ENCODE results near the gene WRNIP1.

WRNIP1 gene

DNA sequence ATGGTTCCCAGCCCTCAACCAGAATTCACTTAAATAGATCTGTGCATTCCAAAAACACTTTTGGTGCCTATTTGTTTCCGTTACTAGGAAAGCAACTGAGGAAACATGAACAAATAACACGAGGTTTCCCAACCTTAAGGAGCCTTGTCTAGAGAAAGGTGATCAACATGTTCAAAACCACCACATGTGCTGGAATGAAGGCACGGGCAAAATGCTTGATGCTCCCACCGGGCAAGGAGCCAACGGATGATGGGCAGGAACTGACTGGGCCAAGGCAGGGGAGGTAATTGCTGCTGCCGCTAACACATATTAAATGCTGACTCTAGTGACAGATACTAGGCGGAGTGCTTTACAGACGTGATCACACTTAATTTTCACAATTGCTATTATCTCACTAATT lies 17.0 kb upstream of the WRNIP1 start:
- Mint-ChIP-seq H3K4me1 (peaks cover 3 to 7% of the 10 kb centered on the region in 2 donors), H3K9me3 (no peaks in the 10 kb centered on the region), H3K36me3 (no peaks in the 10 kb centered on the region), H3K27ac (no peak overlapping the region), H3K4me3 (no peak overlapping the region), H3K27me3 (peaks cover 12 to 14% of the 10 kb centered on the region in 2 donors)
- ATAC-seq (replicated peaks) (no peak), DNase-seq (no peak)

DNA sequence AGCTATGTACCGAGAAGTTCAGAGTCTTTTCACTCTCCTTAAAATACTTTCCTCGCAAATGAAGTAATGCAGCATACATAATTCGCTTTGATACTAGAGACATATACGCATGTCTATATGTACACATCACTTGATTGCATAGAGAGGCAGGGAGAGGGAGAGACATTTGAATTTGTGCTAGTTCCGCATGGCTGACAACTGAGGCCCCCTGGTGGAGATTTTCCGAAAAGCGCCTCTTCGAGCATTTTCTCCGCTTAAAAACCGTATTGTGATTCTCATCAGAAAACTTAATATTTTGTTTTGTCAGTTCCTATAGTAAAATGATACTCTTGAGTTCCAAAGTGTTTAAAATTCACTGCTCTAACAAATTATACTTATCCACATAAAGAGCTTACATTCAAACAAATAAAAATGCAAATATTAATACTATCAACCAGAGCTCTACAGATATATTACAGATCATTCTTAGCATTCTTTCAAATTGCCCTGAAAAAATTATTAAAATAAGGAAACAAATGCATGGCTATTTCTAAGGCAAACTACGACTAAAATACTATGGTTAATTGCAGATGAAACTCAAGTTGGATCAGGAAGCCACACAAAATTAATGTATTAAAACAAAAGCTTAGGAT lies 15.1 kb upstream of the WRNIP1 start:
- ATAC-seq (replicated peaks) (peak; percentile 42 to 43), DNase-seq (peak; percentile 23)
- no peaks in the 10 kb centered on the region for H3K9me3 Mint-ChIP-seq
- peaks cover 12 to 21% of the 10 kb centered on the region in 2 donors for H3K27me3 Mint-ChIP-seq
- no peak overlapping the region for H3K27ac Mint-ChIP-seq
- H3K36me3 Mint-ChIP-seq: no peaks in the 10 kb centered on the region
- H3K4me3 Mint-ChIP-seq: no peak overlapping the region
- peaks cover 3 to 7% of the 10 kb centered on the region in 2 donors for H3K4me1 Mint-ChIP-seq

DNA sequence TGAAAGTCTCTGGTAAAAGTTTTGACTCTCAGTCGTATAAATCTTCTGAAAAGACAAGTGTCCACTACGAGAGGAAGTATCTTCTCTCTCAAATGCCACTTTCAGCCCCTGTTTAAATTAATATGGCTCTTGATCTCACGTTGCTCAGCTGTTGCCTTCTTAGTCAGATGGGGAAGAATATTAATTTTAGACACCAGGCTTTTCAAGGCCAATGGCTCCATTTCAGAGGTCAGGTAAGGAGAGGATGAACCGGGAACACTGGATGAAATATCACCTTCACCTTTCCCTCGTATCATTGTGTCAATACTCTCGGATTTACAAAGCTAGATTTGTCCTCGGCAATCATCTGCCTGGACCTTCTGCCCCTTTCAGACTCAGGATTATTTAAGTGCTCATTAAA lies 14.4 kb upstream of the WRNIP1 start, which contains the start of gene MYLK4:
Gene MYLK4 (minus strand): TSS at position 91 of the 400 bp plus-strand sequence. CDS start 1,628 bp downstream, outside the sequence.
- DNase-seq (no peak), ATAC-seq (replicated peaks) (no peak)
- Mint-ChIP-seq H3K4me3 (no peak within 1 kb of the TSS), H3K9me3 (no peaks in the 10 kb centered on the region), H3K27ac (no peak within 1 kb of the TSS), H3K4me1 (peaks cover 3 to 7% of the 10 kb centered on the region in 2 donors), H3K27me3 (peaks cover 12 to 24% of the 10 kb centered on the region in 2 donors), H3K36me3 (no peaks in the 10 kb centered on the region)

DNA sequence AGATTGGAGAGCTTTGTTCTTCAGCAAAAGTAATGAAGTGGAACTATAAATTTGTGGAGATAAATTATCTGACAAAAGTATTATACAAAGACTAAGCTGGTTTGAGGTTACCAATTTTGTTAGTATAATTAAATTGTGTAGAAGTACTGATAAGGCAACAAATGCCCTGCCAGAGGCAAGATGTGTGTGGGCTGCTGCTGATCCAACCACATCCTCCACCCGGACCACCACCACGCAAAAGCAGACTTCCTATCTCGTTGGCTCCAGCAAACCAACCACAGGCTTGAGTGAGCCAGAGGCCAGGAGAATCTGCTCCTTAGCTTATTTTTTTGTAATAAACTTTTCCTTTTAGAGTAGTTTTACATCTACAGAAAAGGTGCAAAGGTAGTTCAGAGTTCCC lies 13.3 kb upstream of the WRNIP1 start:
- DNase-seq: no peak
- H3K27me3 Mint-ChIP-seq: peaks cover 12 to 24% of the 10 kb centered on the region in 2 donors

GRCh38 chr6:2752477-2753109 lies 12.6 kb upstream of the WRNIP1 start:
- no peaks in the 10 kb centered on the region for H3K36me3 Mint-ChIP-seq
- H3K9me3 Mint-ChIP-seq: no peaks in the 10 kb centered on the region
- H3K4me1 Mint-ChIP-seq: peaks cover 3 to 7% of the 10 kb centered on the region in 2 donors
- no peak overlapping the region for H3K4me3 Mint-ChIP-seq
- ATAC-seq (replicated peaks) (no peak), DNase-seq (no peak)
- H3K27ac Mint-ChIP-seq: no peak overlapping the region
- peaks cover 12 to 24% of the 10 kb centered on the region in 2 donors for H3K27me3 Mint-ChIP-seq

More for the DNA sequence above, 13.3 kb upstream of the WRNIP1 start:
- H3K27ac Mint-ChIP-seq: no peak overlapping the region
- H3K4me1 Mint-ChIP-seq: peaks cover 3 to 7% of the 10 kb centered on the region in 2 donors
- no peak for ATAC-seq (replicated peaks)
- H3K4me3 Mint-ChIP-seq: no peak overlapping the region
- H3K9me3 Mint-ChIP-seq: no peaks in the 10 kb centered on the region
- no peaks in the 10 kb centered on the region for H3K36me3 Mint-ChIP-seq

- H3K9me3 Mint-ChIP-seq: no peaks in the 10 kb centered on the region
- DNase-seq (no peak), ATAC-seq (replicated peaks) (no peak)
- no peaks in the 10 kb centered on the region for H3K36me3 Mint-ChIP-seq
- no peak overlapping the region for H3K27ac Mint-ChIP-seq
- peaks cover 3 to 7% of the 10 kb centered on the region in 2 donors for H3K4me1 Mint-ChIP-seq
- H3K4me3 Mint-ChIP-seq: no peak overlapping the region
- H3K27me3 Mint-ChIP-seq: peaks cover 12 to 24% of the 10 kb centered on the region in 2 donors
These were observed 12.1 kb upstream of the WRNIP1 start for GRCh38 chr6:2753110-2753489.

DNA sequence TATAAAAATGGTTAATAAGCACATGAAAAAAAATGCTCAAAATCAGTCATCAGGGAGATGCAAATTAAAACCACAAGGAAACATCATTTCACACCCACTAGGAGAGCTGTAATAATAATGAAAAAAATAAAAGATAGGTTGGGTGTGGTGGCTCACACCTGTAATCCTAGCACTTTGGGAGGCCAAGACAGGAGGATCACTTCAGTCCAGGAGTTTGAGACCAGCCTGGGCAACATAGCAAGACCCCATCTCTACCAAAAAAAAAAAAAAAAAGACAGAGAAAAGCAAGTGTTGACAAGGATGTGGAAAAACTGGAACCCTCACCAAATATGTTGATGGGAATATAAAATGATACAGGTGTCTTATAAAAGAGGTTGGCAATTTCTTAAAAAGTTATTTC lies 11.4 kb upstream of the WRNIP1 start:
- H3K4me3 Mint-ChIP-seq: no peak overlapping the region
- H3K36me3 Mint-ChIP-seq: no peaks in the 10 kb centered on the region
- ATAC-seq (replicated peaks) (no peak), DNase-seq (no peak)
- H3K4me1 Mint-ChIP-seq: peaks cover 3 to 7% of the 10 kb centered on the region in 2 donors
- peaks cover 12 to 24% of the 10 kb centered on the region in 2 donors for H3K27me3 Mint-ChIP-seq
- H3K9me3 Mint-ChIP-seq: no peaks in the 10 kb centered on the region
- no peak overlapping the region for H3K27ac Mint-ChIP-seq

GRCh38 chr6:2754393-2754792 lies 10.8 kb upstream of the WRNIP1 start:
- Mint-ChIP-seq H3K4me1 (peaks cover 3 to 7% of the 10 kb centered on the region in 2 donors), H3K9me3 (no peaks in the 10 kb centered on the region), H3K27ac (no peak overlapping the region), H3K4me3 (no peak overlapping the region), H3K36me3 (no peaks in the 10 kb centered on the region), H3K27me3 (peaks cover 12 to 24% of the 10 kb centered on the region in 2 donors)
- DNase-seq (no peak), ATAC-seq (replicated peaks) (no peak)

GRCh38 chr6:2754911-2755310 lies 10.3 kb upstream of the WRNIP1 start:
- DNase-seq (no peak), ATAC-seq (replicated peaks) (no peak)
- peaks cover 10 to 24% of the 10 kb centered on the region in 2 donors for H3K27me3 Mint-ChIP-seq

DNA sequence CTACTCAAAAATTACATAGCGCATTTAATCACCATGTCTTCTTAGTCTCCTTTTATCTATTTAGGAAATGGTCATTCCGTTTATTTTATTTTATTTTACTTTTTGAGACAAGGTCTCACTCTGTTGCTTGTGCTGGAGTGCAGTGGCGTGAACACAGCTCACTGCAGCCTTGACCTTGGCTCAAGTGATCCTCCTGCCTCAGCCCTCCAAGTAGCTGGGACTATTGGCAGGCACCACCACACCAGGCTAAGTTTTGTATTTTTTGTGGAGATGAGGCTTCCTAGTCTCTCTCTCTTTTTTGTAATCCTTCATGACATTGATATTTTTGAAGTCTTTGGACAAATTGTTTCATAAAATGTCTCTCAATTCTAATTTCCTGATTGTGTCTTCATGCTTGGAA lies 9.7 kb upstream of the WRNIP1 start:
- Mint-ChIP-seq H3K27ac (no peak overlapping the region), H3K27me3 (peaks cover 10 to 21% of the 10 kb centered on the region in 2 donors), H3K4me1 (no peaks in the 10 kb centered on the region), H3K9me3 (no peaks in the 10 kb centered on the region), H3K4me3 (no peak overlapping the region), H3K36me3 (no peaks in the 10 kb centered on the region)
- DNase-seq: no peak
- ATAC-seq (replicated peaks): no peak

More at GRCh38 chr6:2754911-2755310, 10.3 kb upstream of the WRNIP1 start:
- Mint-ChIP-seq H3K4me1 (peaks cover under 1 to 3% of the 10 kb centered on the region in 2 donors), H3K4me3 (no peak overlapping the region), H3K36me3 (no peaks in the 10 kb centered on the region), H3K9me3 (no peaks in the 10 kb centered on the region), H3K27ac (no peak overlapping the region)

GRCh38 chr6:2756241-2756640 lies 9.0 kb upstream of the WRNIP1 start:
- Mint-ChIP-seq H3K4me3 (no peak overlapping the region), H3K27ac (no peak overlapping the region), H3K27me3 (peaks cover 5 to 13% of the 10 kb centered on the region in 2 donors), H3K9me3 (no peaks in the 10 kb centered on the region), H3K4me1 (no peaks in the 10 kb centered on the region), H3K36me3 (no peaks in the 10 kb centered on the region)
- DNase-seq (no peak), ATAC-seq (replicated peaks) (no peak)

DNA sequence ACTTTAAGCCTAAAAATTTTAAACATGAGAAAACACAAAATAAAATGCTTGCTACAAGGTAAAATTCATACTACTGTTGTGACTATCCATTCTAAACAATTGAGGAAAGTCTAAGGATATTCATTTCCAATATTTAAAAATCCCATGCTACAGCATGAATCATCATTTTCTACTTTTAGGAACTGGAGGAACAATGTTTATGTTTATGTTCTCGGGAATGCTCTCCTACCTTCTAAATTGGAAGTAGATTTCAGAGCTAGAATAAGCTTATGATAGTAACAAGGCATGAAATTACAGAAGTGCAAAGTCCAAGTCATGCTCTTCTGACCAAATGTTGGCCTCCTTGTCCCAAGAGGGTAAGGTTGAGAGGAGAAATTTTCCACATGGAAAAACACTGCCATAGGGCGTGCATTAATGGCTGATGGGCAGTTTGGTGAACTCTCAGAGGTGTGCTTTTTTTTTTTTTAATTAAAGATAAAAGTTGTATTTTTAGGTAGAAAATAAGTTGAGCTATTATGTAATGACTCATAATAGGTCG lies 8.4 kb upstream of the WRNIP1 start:
- Mint-ChIP-seq H3K4me3 (no peak overlapping the region), H3K27ac (no peak overlapping the region), H3K27me3 (peaks cover 5 to 13% of the 10 kb centered on the region in 2 donors), H3K4me1 (no peaks in the 10 kb centered on the region), H3K36me3 (no peaks in the 10 kb centered on the region), H3K9me3 (no peaks in the 10 kb centered on the region)
- DNase-seq (no peak), ATAC-seq (replicated peaks) (no peak)

GRCh38 chr6:2758980-2759379 lies 6.2 kb upstream of the WRNIP1 start:
- Mint-ChIP-seq H3K4me1 (no peaks in the 10 kb centered on the region), H3K36me3 (no peaks in the 10 kb centered on the region), H3K9me3 (peaks cover 0 to 2% of the 10 kb centered on the region in 2 donors), H3K27me3 (peaks cover 0 to 4% of the 10 kb centered on the region in 2 donors), H3K4me3 (no peak overlapping the region), H3K27ac (no peak overlapping the region)
- no peak for ATAC-seq (replicated peaks)
- no peak for DNase-seq

GRCh38 chr6:2760882-2761842 lies 4.0 kb upstream of the WRNIP1 start:
- H3K27ac Mint-ChIP-seq: no peak overlapping the region
- DNase-seq (no peak), ATAC-seq (replicated peaks) (no peak)
- H3K4me3 Mint-ChIP-seq: no peak overlapping the region
- no peaks in the 10 kb centered on the region for H3K36me3 Mint-ChIP-seq
- peaks cover 0 to 2% of the 10 kb centered on the region in 2 donors for H3K9me3 Mint-ChIP-seq
- H3K27me3 Mint-ChIP-seq: no peaks in the 10 kb centered on the region
- peaks cover 5 to 6% of the 10 kb centered on the region in 2 donors for H3K4me1 Mint-ChIP-seq
